NCI-H2227 (cell line): ENCODE measurements around the gene RNASEH2B.

Experiments used
- DNase-seq: peaks from one replicate; lab custom pipeline; 2025; ENCODE audit not compliant: unreplicated experiment; lab: John Stamatoyannopoulos, UW

RNASEH2B gene

DNA sequence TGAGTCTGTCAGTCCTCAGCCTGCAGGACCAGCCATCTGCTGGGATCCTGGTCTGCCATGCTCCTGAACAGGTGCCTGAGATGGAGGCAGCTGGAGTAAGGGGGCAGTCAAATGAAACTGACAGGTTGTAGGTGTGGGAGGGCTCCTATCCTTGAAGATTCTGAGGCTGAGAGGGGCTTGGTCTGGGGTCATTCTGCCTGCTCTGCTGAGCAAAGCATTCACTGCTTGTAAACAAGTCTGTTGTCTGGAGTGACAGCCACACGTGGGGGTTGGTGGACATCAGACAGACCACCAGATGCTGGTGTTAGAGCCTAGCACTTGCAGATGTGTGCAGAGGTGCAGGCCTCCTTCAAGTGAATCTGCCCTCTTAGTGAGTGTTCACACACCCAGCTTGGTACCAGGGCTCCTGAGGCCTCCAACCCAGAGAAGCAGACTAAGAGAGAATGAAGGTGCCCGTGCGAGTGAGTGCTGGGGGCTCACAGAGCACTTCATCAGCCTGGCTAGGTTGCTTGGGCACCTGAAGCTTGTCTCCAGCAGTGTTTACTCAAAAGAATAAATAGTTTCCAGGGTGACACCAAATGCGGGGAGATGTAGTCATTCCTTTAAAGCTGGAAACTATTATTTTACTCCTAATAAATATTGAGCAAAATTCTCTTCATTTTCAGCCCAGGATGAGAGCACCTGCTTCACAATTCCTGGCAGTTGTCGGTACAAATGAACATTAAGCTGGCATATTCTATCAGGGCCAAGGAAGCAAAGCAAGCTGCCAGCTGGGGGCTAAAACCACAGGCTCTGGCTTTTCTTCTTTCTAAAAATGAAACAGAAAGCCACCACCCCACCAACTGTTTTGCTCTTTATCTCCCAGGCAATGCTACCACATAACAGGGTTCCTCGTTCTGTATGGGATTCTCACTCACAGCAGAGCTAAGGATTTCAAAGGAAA is 82.3 kb downstream of the RNASEH2B start:
- DNase-seq: no peak

DNA sequence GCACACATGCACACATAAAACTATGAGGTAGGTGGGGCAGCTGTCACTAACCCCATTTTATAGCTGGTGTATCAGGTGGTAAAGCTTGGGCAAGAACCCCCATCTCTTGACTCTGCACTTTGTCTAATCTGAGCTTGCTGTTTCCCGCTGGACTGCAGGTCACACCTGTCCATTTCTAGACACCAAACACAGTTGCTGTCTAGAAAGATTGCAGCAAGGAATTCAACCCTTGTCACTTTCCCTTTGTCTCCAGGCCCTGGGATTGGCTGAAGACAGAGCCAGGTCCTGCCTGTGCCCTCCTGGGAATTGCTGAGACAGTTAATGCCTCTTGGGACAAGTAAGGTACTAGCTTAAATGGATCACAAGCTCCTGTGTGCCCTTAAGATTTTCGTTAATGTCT is 83.8 kb downstream of the RNASEH2B start:
- DNase-seq: peak; percentile 10

DNA sequence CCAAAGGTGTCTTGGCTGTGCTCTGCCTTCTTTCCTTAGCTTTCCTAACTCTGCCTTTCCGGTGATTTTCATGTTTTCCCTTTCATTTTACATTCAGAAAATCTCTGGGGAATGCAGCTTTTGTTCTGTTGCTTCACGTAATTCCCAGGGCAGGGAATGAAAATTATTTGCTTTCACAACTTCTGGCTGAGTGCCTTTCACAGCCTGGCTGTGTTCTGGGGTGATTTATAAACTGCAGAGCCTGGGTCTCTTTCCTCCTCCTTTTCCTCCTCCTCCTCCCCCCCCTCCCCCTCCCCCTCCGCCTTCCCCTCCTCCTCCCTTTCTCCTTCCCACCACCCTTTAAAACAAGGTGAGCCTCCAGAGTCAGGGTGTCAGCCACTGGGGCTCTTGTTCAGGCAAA is 84.3 kb downstream of the RNASEH2B start:
- DNase-seq: no peak

DNA sequence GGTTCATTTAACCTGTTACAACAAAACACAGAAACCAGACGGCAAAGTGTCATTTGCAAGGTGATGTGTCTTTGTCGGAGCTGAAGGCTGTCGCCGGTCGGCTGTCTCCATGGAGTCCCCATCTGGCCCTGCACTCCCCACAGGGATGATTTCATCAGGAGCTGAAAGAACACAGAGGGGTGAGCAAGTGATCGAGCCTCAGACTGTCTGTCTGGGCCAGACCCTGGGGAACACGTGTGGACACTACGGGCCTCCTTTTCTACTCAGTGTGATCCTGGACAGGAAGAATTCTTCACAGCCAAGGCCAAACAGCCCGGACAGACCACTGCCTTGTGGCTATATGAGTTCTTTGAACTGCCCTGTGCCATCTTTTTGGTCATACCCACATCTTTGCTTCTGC is 85.1 kb downstream of the RNASEH2B start:
- no peak for DNase-seq

- DNase-seq: no peak
Observed at GRCh38 chr13:50995854-50996253, 86.3 kb downstream of the RNASEH2B start.

DNA sequence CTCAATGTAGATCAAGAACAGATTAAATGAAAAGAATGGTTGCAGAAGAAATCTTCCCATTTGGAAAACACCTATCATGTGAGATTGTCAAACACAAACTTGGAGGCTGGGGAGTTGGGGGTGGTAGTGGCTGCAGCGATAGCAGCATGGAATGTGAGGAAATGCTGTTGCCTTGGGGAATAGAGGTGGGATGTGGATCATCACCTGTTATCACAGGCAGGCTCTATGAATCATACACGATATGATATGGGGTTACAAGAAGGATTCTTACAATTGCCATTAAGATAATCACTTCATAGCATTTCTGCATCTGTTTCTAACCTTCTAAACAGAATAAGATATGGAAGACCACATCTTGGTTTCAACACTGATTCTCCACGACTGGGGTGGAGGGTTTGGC is 88.7 kb downstream of the RNASEH2B start:
- DNase-seq: no peak

DNA sequence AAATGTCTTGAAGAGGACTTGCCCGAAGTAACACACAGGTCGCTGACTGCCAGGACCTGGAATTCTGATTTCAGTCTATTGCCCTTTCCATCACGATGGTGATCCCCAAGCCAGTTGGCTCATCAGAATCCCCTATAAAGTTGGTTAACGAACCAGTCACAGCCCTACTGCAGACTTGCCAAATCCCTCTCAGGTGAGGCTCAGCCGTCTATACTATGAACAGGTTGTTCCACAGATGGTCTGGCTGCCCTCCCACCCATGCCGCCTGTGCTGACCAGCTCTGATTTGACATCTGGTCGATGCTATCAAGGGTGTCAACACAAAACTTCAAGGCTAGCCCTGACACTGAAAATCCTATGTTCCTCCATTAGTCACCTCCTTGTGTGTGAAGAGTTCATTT is 90.0 kb downstream of the RNASEH2B start:
- no peak for DNase-seq

GRCh38 chr13:51000061-51000460 is 90.5 kb downstream of the RNASEH2B start:
- DNase-seq: no peak

DNA sequence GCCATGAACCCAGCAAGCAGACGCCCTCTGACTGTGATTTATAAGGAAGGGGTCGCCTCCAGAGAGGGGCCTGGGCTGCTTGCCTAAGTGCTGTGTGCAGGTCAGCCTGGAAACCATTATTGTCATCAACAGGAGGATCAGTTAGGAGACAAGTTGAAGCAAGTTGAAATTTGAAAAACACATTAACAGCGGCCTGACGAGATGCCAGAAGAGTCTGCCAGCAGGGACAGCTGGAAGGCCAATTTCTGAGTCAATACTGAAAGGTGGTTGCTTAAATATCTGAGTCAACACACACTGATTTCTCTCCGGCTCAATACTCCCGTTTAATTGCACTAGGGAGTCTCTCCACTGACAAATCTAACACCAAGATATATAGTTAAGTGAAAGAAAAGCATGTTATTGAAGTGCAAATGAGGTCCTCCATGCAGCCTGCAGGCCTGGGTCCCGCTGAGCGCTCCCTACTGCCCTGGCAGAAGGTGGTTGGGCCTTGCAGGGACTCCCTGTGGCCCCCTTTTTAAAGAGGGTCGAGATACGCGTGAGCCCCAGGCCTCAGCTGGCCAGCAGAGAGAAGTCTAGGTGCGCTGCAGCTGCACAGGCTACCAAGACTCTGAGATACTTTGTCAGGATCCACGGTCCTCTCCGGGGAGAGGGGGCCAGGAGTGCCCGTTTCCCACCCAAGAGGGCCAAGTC is 91.1 kb downstream of the RNASEH2B start:
- DNase-seq: peak; percentile 57

- DNase-seq: no peak
Observed at GRCh38 chr13:51001335-51001734, 91.7 kb downstream of the RNASEH2B start.

DNA sequence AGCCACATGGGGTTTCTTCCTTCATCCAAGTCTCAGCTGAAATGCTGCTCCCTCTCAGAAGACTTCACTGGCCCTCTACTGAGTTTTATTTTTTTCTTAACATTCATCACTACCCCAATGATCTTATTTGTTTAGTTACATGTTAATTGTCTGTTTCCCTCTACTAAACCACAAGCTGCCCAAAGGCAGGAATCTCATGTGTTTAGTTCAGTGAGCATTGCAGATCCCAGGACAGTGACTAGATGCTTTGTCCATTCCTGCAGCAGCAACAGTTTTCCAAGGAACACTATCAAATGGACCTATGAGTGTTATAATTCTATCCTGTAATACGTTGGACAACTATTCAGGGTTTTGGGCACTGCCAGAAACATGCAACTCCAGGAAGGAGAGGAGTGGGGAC is 93.1 kb downstream of the RNASEH2B start:
- no peak for DNase-seq

DNA sequence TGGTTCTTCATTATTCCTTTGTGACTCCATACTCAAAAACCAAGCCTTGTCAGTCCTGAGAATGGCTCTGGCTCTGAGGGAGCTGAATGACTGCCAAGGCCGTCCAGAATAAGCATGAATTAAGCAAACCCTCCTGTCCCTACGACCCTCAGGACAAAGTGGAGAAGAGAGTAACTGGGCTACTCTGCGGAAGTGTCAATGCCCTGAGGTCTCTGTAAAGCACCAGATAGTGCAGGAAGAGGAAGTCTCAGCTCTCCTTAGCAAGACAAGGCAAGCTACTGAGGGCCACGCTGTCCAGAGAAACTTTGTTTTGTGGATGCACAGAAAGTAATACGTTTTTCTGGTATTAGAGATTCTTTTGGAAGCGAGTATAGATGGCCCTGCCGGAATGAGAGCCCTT is 94.1 kb downstream of the RNASEH2B start:
- DNase-seq: no peak

GRCh38 chr13:51004111-51004865 is 94.7 kb downstream of the RNASEH2B start:
- DNase-seq: no peak

GRCh38 chr13:51004918-51005460 is 95.4 kb downstream of the RNASEH2B start:
- no peak for DNase-seq

DNA sequence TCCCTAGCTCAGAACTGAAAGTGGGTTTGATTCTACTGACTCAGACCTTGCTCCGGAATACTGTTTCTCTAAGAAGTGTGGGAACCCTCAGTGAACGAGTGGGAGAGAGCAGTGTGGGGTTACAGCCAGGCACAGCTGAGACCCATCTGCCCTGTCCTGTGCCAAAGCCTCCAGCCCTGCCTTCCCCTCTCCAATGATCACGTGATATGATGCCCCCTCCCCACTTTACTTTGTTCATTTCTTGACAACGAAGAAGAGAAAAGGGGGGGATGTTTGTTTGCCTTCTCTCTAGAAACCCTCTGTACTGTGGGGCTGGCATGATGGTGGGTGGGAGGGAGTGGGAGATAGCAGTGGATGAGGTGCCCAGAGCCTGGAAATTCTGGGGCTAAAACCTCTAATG is 96.0 kb downstream of the RNASEH2B start:
- DNase-seq: no peak
